Nephron progenitor cell (in vitro differentiated cells): ENCODE measurements around the gene EXOSC7.
"Not testable (repeated sequence)": the region's sequence is repeated elsewhere in the genome, so short reads cannot be mapped to it uniquely, and the experiment has no call there.

Experiments
- DNase-seq: peaks from one replicate; pipeline ENCODE4 v3.0.0; 2021
- H3K27ac Mint-ChIP-seq: 2 replicates; pipeline ENCODE4 v1.8.0; 2021; ENCODE audit warnings: mild to moderate bottlenecking, moderate library complexity, mixed read lengths
- H3K27me3 Mint-ChIP-seq: 2 replicates; pipeline ENCODE4 v1.8.0; 2021; ENCODE audit warnings: mild to moderate bottlenecking, low read depth, mixed read lengths; ENCODE audit not compliant: poor library complexity
- H3K36me3 Mint-ChIP-seq: 2 replicates; pipeline ENCODE4 v1.8.0; 2021; ENCODE audit warnings: low read depth, mixed read lengths
- H3K4me1 Mint-ChIP-seq: 2 replicates; pipeline ENCODE4 v1.8.0; 2021; ENCODE audit warnings: mixed read lengths
- H3K4me3 Mint-ChIP-seq: 2 replicates; pipeline ENCODE4 v1.8.0; 2021; ENCODE audit warnings: mild to moderate bottlenecking, moderate library complexity, mixed read lengths
- H3K9me3 Mint-ChIP-seq: 2 replicates; pipeline ENCODE4 v1.8.0; 2021; ENCODE audit warnings: mild to moderate bottlenecking, moderate library complexity, mixed read lengths
- TF ChIP-seq, protein P1 (sequence below): fragments of 200-600 bp; sonication (generic); IDR thresholded peaks from 2 replicates; pipeline ENCODE4 v1.5.0; 2021; ENCODE audit warnings: antibody characterized with exemption

EXOSC7 gene

DNA sequence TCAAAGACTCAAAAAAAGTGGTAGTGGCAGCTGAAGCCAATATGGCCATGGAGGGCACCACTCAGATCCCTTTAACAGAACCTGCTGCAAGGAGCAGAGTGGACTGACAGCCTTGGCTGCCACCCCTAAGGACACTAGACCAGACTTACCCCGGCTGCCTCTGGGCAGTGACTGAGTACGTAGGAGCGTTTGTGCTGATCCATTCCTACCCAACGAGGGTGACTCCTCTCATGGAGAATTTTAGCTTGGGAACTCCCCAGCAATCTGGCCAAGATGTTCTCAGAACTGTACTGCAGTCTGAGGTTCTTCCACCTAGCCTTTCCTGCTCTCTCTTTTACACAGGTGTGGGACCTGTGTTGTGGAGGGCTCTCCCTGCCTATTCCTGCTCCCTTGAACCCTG, 72.2 kb downstream of the EXOSC7 start:
- Mint-ChIP-seq H3K27ac (no peak overlapping the region), H3K36me3 (no peaks in the 10 kb centered on the region), H3K27me3 (peaks cover 22% of the 10 kb centered on the region), H3K9me3 (no peaks in the 10 kb centered on the region), H3K4me3 (no peak overlapping the region), H3K4me1 (no peaks in the 10 kb centered on the region)
- DNase-seq: no peak
- TF ChIP-seq, protein P1, sequence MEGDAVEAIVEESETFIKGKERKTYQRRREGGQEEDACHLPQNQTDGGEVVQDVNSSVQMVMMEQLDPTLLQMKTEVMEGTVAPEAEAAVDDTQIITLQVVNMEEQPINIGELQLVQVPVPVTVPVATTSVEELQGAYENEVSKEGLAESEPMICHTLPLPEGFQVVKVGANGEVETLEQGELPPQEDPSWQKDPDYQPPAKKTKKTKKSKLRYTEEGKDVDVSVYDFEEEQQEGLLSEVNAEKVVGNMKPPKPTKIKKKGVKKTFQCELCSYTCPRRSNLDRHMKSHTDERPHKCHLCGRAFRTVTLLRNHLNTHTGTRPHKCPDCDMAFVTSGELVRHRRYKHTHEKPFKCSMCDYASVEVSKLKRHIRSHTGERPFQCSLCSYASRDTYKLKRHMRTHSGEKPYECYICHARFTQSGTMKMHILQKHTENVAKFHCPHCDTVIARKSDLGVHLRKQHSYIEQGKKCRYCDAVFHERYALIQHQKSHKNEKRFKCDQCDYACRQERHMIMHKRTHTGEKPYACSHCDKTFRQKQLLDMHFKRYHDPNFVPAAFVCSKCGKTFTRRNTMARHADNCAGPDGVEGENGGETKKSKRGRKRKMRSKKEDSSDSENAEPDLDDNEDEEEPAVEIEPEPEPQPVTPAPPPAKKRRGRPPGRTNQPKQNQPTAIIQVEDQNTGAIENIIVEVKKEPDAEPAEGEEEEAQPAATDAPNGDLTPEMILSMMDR: no peak

DNA sequence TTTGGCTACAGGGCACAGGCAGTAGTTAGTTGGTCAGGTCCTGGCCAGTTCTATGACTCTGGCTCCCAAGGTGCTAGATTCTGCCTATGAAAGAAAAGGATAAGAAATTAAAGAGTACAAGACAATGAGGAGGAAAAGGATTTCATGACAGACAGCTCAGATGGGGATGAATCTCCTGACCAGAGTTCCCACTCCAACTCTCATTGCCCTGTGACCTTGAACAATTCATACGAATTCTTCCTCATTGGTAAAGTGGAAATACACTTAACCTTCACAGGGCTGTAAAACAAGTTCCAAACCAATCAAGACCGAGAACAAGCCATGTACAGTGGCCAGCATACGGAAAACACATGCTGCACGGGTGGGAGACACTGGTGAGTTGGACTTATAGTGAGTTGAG, 73.8 kb downstream of the EXOSC7 start:
- Mint-ChIP-seq H3K36me3 (no peaks in the 10 kb centered on the region), H3K9me3 (no peaks in the 10 kb centered on the region), H3K27me3 (peaks cover 26% of the 10 kb centered on the region), H3K4me1 (no peaks in the 10 kb centered on the region), H3K4me3 (no peak overlapping the region), H3K27ac (no peak overlapping the region)
- TF ChIP-seq, protein P1: no peak
- no peak for DNase-seq

DNA sequence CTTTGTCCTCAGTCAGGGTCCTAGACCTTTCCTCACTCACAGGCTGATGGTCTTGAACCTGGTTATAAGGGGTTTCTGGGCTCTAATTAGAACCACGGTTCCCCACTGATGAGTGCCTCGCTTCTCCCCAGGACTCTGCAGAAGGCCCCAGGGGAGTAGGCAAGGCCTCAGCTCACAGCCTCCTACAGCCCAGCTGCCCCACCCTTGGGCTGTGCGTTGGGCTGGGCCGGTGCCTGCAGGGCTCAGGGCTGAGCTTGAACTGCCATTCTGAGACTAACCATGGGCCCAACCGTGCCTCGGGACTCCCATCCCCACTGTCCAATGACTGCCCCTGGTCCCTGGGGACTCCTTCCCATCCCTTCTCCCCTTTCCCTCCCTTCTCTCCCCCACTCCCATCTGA, 75.6 kb downstream of the EXOSC7 start:
- Mint-ChIP-seq H3K9me3 (no peaks in the 10 kb centered on the region), H3K4me1 (peaks cover 7% of the 10 kb centered on the region), H3K4me3 (no peak overlapping the region), H3K36me3 (no peaks in the 10 kb centered on the region), H3K27me3 (peaks cover 19% of the 10 kb centered on the region), H3K27ac (no peak overlapping the region)
- DNase-seq: no peak
- TF ChIP-seq, protein P1: no peak

DNA sequence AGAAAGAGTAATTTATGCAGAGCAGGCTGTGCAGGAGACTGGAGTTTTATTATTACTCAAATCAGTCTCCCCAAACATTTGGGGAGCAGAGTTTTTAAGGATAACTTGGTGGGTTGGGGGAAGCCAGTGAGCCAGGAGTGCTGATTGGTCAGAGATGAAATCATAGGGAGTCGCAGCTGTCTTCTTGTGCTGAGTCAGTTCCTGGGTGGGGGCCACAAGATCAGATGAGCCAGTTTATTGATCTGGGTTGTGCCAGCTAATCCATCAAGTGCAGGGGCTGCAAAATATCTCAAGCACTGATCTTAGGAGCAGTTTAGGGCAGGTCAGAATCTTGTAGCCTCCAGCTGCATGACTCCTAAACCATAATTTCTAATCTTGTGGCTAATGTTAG, 77.8 kb downstream of the EXOSC7 start:
- Mint-ChIP-seq H3K27me3 (peaks cover 15% of the 10 kb centered on the region), H3K4me1 (peaks cover 20% of the 10 kb centered on the region)
- not testable (repeated sequence) for DNase-seq, H3K36me3 Mint-ChIP-seq, H3K9me3 Mint-ChIP-seq, H3K27ac Mint-ChIP-seq, H3K4me3 Mint-ChIP-seq

DNA sequence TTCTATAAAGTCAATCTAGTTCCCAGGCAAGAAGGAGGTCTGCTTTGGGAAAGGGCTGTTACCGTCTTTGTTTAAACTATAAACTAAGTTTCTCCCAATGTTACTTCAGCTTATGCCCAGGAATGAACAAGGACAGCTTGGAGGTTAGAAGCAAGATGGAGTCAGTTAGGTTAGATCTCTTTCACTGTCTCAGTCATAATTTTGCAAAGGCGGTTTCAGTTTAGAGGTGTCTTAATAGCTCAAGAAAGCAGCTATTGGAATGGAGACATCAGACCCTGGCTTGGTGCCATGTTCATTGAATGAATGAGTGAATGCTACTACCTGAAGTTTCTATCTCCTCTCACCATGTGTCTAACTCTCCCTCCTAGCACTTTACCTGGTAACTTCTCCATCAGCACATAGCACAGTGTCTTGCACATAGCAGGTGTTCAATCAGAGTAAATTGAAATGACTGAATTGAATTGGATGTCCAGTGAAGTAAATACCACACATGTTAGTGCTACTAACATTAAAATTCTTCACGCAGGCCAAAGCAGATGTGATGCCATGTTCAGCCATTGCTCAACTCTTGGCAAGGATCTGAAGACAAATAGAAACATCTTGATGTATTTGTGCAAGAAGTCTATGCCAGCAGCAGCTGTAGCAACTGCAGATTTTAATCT, 78.3 kb downstream of the EXOSC7 start:
- Mint-ChIP-seq H3K36me3 (no peaks in the 10 kb centered on the region), H3K27me3 (peaks cover 12% of the 10 kb centered on the region), H3K4me1 (peaks cover 20% of the 10 kb centered on the region), H3K4me3 (no peak overlapping the region), H3K9me3 (no peaks in the 10 kb centered on the region), H3K27ac (no peak overlapping the region)
- TF ChIP-seq, protein P1: no peak
- no peak for DNase-seq

DNA sequence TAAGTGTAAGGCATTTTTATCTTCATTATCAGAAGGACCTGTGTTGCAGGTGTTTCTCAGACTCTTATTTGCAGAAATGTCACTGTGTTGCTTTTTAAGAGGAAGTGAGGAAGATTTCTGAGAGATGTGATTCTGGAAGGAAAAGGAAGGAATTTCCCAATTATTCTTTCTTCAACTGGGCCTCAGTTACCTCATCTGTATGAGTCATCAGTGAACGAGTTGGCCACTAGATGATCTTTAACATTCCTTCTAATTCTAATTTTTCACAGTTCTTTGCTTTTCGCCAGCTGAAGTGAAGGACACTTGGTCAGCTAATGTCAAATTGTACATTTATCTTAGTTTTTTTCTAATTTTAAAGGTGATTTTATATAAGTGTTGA, 79.0 kb downstream of the EXOSC7 start:
- no peaks in the 10 kb centered on the region for H3K9me3 Mint-ChIP-seq
- H3K4me1 Mint-ChIP-seq: peaks cover 20% of the 10 kb centered on the region
- TF ChIP-seq, protein P1: no peak
- H3K4me3 Mint-ChIP-seq: no peak overlapping the region
- DNase-seq: no peak
- peaks cover 7% of the 10 kb centered on the region for H3K27me3 Mint-ChIP-seq
- H3K36me3 Mint-ChIP-seq: no peaks in the 10 kb centered on the region
- H3K27ac Mint-ChIP-seq: no peak overlapping the region
